Mucosa of stomach (tissue), 1 donor: Measurements from ENCODE around the gene ROBO2.

Source experiments
- H3K27me3 ChIP-seq: one replicate; pipeline ENCODE4 v1.7.0; 2013; ENCODE audit warnings: mild to moderate bottlenecking, low read length; ENCODE audit not compliant: control insufficient read depth, insufficient read depth
- H3K36me3 ChIP-seq: one replicate; pipeline ENCODE4 v1.7.0; 2013; ENCODE audit warnings: low read length; ENCODE audit not compliant: control insufficient read depth, insufficient read depth
- H3K4me1 ChIP-seq: one replicate; pipeline ENCODE4 v1.7.0; 2013; ENCODE audit warnings: mild to moderate bottlenecking, low read length; ENCODE audit not compliant: control insufficient read depth, insufficient read depth
- H3K4me3 ChIP-seq: one replicate; pipeline ENCODE4 v1.7.0; 2013; ENCODE audit warnings: low read length
- H3K9ac ChIP-seq: one replicate; pipeline ENCODE4 v1.7.0; 2013; ENCODE audit warnings: mild to moderate bottlenecking, low read length, moderate library complexity
- H3K9me3 ChIP-seq: one replicate; pipeline ENCODE4 v1.7.0; 2013; ENCODE audit warnings: mild to moderate bottlenecking, low read length, moderate library complexity; ENCODE audit not compliant: control insufficient read depth
- donor health status: Pancreatic carcinoma.

The ROBO2 gene

GRCh38 chr3:77298417-77298816, 258.5 kb downstream of the ROBO2 start:
- H3K4me1 ChIP-seq, result no peaks in the 10 kb centered on the region
- H3K4me3 ChIP-seq, result no peak overlapping the region
- H3K36me3 ChIP-seq, result no peaks in the 10 kb centered on the region
- H3K9ac ChIP-seq, result no peak overlapping the region
- H3K9me3 ChIP-seq, result no peaks in the 10 kb centered on the region
- no peaks in the 10 kb centered on the region for H3K27me3 ChIP-seq

- Histone ChIP-seq H3K4me3 (no peak overlapping the region), H3K9me3 (no peaks in the 10 kb centered on the region), H3K36me3 (no peaks in the 10 kb centered on the region), H3K27me3 (no peaks in the 10 kb centered on the region), H3K4me1 (no peaks in the 10 kb centered on the region), H3K9ac (no peak overlapping the region)
Observed at GRCh38 chr3:77303955-77304699, 264.2 kb downstream of the ROBO2 start.

GRCh38 chr3:77304700-77305021, 264.8 kb downstream of the ROBO2 start:
- H3K4me3 ChIP-seq, result no peak overlapping the region
- no peak overlapping the region for H3K9ac ChIP-seq
- no peaks in the 10 kb centered on the region for H3K36me3 ChIP-seq
- no peaks in the 10 kb centered on the region for H3K9me3 ChIP-seq
- no peaks in the 10 kb centered on the region for H3K4me1 ChIP-seq
- H3K27me3 ChIP-seq, result no peaks in the 10 kb centered on the region

DNA sequence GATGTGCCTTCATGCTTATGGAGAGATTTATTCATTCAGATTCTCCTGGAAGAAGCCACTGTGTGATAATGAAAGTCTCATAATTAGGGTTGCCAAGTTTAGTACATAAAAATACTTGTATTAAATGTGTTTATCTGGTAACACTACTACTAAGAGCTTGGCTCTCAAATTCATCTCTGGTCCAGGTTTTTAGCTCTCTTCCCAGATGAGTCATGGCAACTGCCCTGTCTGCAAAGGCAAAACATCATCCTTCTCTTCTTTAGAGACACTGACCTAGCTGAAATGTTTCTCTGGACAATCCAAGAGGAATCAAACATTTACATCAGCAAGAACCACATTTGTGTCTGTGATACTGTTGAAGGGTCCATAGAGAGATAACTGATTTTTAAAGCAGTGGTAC, 269.6 kb downstream of the ROBO2 start:
- no peaks in the 10 kb centered on the region for H3K27me3 ChIP-seq
- H3K9me3 ChIP-seq, result no peaks in the 10 kb centered on the region
- H3K4me3 ChIP-seq, result no peak overlapping the region
- H3K4me1 ChIP-seq, result no peaks in the 10 kb centered on the region
- no peaks in the 10 kb centered on the region for H3K36me3 ChIP-seq
- H3K9ac ChIP-seq, result no peak overlapping the region

DNA sequence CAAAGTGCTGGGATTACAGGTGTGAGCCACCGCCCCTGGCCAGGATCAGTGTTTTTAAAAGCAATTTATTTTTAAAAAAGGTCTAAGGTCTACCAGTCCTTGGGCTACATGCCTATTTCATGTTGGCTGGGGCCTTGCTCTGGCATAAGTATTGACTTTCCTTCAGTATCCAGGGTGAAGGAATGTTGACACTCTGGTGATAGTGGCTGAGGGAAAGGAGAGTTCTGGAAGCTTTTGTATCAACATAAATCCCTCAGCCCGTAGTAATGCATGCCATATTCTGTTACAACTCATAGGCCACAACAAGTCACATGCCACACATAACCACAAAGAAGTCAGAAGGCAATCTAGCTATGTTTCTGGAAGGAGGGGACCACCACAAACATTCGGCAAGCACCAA, 273.9 kb downstream of the ROBO2 start:
- Histone ChIP-seq H3K4me3 (no peak overlapping the region), H3K9ac (no peak overlapping the region), H3K27me3 (no peaks in the 10 kb centered on the region), H3K36me3 (no peaks in the 10 kb centered on the region), H3K9me3 (no peaks in the 10 kb centered on the region), H3K4me1 (no peaks in the 10 kb centered on the region)

DNA sequence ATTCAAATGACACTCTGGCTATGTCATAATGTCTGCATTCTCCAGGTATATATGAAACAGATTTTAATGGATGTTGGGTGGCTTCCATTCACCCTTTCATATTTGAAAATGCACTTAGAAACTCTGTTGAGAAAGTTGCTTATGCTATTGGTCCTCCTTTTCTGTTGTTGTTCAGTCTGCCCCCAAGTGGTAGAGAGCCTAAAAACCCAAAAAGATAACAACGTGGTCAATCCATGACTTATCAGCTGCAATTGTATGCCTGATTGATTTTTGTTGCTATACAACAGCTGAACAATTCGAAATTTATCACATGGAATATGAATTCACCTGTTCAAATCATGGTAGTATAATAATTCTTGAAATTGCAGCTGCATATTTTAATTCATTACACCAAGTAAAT, 279.8 kb downstream of the ROBO2 start:
- H3K4me3 ChIP-seq, result no peak overlapping the region
- no peak overlapping the region for H3K9ac ChIP-seq
- no peaks in the 10 kb centered on the region for H3K9me3 ChIP-seq
- no peaks in the 10 kb centered on the region for H3K27me3 ChIP-seq
- no peaks in the 10 kb centered on the region for H3K4me1 ChIP-seq
- H3K36me3 ChIP-seq, result no peaks in the 10 kb centered on the region

DNA sequence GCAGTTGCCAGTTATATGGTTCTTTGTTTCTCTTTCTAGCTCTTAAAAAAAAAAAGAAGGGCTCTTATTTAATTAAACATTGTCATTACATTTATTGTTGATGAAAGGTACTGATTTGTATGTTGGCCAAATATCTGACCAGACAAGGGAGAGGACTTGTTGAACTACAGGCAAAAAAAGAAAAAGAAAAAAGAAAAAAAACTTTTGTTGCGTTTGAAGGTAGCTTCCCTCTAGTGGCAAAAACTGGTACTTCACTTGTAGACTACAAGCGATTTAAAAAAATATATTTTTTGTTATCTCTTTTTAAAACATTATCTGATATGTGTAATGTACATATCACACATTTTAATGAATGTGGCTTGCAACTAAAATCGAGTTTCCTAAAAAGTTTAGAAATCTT, 280.6 kb downstream of the ROBO2 start:
- Histone ChIP-seq H3K4me3 (no peak overlapping the region), H3K27me3 (no peaks in the 10 kb centered on the region)

GRCh38 chr3:77321646-77322045, 281.7 kb downstream of the ROBO2 start:
- no peak overlapping the region for H3K9ac ChIP-seq
- H3K36me3 ChIP-seq, result no peaks in the 10 kb centered on the region
- no peaks in the 10 kb centered on the region for H3K4me1 ChIP-seq
- H3K4me3 ChIP-seq, result no peak overlapping the region
- no peaks in the 10 kb centered on the region for H3K9me3 ChIP-seq
- no peaks in the 10 kb centered on the region for H3K27me3 ChIP-seq

More for the DNA sequence above, 280.6 kb downstream of the ROBO2 start:
- H3K36me3 ChIP-seq, result no peaks in the 10 kb centered on the region
- H3K4me1 ChIP-seq, result no peaks in the 10 kb centered on the region
- H3K9me3 ChIP-seq, result no peaks in the 10 kb centered on the region
- no peak overlapping the region for H3K9ac ChIP-seq

GRCh38 chr3:77323626-77324025, 283.7 kb downstream of the ROBO2 start:
- Histone ChIP-seq H3K36me3 (no peaks in the 10 kb centered on the region), H3K4me1 (no peaks in the 10 kb centered on the region), H3K9me3 (no peaks in the 10 kb centered on the region), H3K4me3 (no peak overlapping the region), H3K27me3 (no peaks in the 10 kb centered on the region), H3K9ac (no peak overlapping the region)

DNA sequence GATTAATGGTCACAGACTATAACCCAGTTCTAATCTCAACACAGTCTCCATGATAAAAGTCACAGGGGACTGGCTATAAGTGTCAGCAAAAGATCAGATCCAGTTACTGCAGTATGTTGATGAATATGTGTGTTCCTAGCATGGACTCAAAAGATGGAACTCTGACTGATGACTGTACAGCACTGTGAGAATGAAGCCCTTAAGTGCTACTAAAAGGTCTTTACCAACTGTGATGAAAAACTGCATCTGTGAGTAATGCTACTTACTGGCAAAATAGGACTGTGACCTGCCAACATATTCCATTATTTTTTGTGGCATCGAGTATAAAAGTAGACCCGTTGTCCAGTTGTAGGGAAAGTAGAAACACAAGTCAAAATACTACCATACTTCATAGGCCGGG, 284.2 kb downstream of the ROBO2 start:
- Histone ChIP-seq H3K27me3 (no peaks in the 10 kb centered on the region), H3K36me3 (no peaks in the 10 kb centered on the region), H3K9me3 (no peaks in the 10 kb centered on the region), H3K4me1 (no peaks in the 10 kb centered on the region), H3K9ac (no peak overlapping the region), H3K4me3 (no peak overlapping the region)

DNA sequence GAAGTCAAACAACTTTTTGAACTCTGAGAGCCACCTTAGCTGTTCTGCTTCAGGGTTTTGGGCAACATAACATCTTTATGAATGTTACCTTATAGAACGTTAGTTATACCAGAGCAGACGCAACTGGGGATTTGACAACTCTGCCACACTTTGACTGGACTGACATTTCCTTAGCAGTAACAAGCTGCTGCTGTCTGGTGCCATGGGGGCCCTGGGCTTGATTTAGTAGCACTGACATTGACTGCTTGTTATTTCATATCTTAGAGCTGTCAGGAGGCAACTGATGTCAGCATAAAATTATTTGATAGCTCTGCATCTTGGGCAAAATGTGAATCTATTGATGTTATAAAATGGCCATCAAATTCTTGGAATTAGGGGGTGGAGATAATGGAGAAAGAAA, 285.4 kb downstream of the ROBO2 start:
- H3K27me3 ChIP-seq, result no peaks in the 10 kb centered on the region
- H3K4me3 ChIP-seq, result no peak overlapping the region
- H3K4me1 ChIP-seq, result no peaks in the 10 kb centered on the region
- H3K36me3 ChIP-seq, result no peaks in the 10 kb centered on the region
- H3K9ac ChIP-seq, result no peak overlapping the region
- no peaks in the 10 kb centered on the region for H3K9me3 ChIP-seq

DNA sequence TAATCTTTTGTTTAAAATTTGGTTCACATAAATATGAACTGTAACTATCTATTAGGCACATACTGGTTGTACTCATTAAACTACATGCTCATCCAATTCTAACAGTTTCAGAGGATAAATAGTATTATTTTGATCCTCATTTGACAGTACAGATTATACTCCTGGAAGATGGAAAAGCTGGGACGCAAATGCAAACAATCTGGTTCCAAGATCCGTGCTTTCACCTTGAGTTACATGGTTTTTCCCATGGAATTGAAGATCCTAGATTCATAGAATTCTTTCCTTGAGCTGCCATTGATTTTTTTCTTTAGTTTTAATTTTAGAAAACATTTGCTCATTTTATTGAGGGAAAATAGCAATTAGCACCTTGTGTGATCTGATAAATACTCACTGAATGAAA, 285.8 kb downstream of the ROBO2 start:
- Histone ChIP-seq H3K4me1 (no peaks in the 10 kb centered on the region), H3K36me3 (no peaks in the 10 kb centered on the region), H3K9ac (no peak overlapping the region), H3K27me3 (no peaks in the 10 kb centered on the region), H3K4me3 (no peak overlapping the region), H3K9me3 (no peaks in the 10 kb centered on the region)

- H3K27me3 ChIP-seq, result no peaks in the 10 kb centered on the region
- H3K4me3 ChIP-seq, result no peak overlapping the region
- no peaks in the 10 kb centered on the region for H3K9me3 ChIP-seq
- no peaks in the 10 kb centered on the region for H3K36me3 ChIP-seq
- H3K4me1 ChIP-seq, result no peaks in the 10 kb centered on the region
- H3K9ac ChIP-seq, result no peak overlapping the region
Observed at GRCh38 chr3:77326586-77326985, 286.7 kb downstream of the ROBO2 start.
